ENCODE data around the gene ZNF888.
A peak's percentile ranks its signal among the peaks of the same experiment; 100 is the strongest.
"Not testable (repeated sequence)": the region's sequence is repeated elsewhere in the genome, so short reads cannot be mapped to it uniquely, and the experiment has no call there.

The ZNF888 gene

GRCh38 chr19:52944703-52945493, 21.7 kb upstream of the ZNF888 start:
- H3K27ac Mint-ChIP-seq; H3K27me3 Mint-ChIP-seq (ENCODE audit: low read depth): not testable (repeated sequence)
- Mint-ChIP-seq H3K4me1 (ENCODE audit: low read depth) (peaks cover 11% of the 10 kb centered on the region), H3K4me3 (peak overlapping the region; percentile 5), H3K9me3 (peaks cover 21% of the 10 kb centered on the region), H3K36me3 (ENCODE audit: low read depth) (peaks cover 11% of the 10 kb centered on the region)

DNA sequence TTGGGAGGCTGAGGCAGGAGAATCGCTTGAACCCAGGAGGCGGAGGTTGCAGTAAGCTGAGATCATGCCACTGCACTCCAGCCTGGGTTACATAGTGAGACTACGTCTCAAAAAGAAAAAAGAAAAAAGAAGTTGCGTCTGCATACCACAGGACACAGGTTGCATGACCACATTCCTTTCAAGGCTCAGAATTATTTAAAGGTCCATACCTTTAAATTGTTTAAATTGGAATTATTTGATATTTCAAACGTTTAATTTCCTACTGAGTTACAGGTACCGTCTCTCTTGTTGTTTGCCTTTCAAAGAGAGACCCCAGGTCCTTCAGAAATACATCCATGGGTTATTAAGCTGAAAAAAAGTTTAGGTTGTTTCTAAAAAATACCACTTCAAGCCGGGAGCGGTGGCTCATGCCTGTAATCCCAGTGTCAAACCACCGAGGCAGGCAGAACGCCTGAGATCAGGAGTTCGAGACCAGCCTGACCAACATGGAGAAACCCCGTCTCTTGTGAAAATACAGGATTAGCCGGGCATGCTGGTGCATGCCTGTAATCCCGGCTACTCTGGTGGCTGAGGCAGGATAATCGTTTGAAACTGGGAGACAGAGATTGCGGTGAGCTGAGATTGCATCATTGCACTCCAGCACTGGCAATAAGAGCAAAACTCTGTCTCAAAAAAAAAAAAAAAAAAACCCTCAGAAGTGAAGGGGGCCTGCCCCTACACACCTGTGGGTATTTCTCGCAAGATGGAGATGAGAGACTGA, 20.8 kb upstream of the ZNF888 start:
- H3K36me3 Mint-ChIP-seq (ENCODE audit: low read depth), result peaks cover 5% of the 10 kb centered on the region
- no peak overlapping the region for H3K27ac Mint-ChIP-seq
- peaks cover 14% of the 10 kb centered on the region for H3K9me3 Mint-ChIP-seq
- H3K4me1 Mint-ChIP-seq (ENCODE audit: low read depth), result peaks cover 13% of the 10 kb centered on the region
- no peaks in the 10 kb centered on the region for H3K27me3 Mint-ChIP-seq (ENCODE audit: low read depth)
- no peak overlapping the region for H3K4me3 Mint-ChIP-seq

GRCh38 chr19:52943134-52943883, 20.1 kb upstream of the ZNF888 start:
- Mint-ChIP-seq H3K9me3 (peaks cover 21% of the 10 kb centered on the region), H3K4me3 (peak overlapping the region; percentile 93), H3K36me3 (ENCODE audit: low read depth) (peaks cover 12% of the 10 kb centered on the region), H3K4me1 (ENCODE audit: low read depth) (peaks cover 19% of the 10 kb centered on the region), H3K27me3 (ENCODE audit: low read depth) (no peaks in the 10 kb centered on the region), H3K27ac (no peak overlapping the region)

DNA sequence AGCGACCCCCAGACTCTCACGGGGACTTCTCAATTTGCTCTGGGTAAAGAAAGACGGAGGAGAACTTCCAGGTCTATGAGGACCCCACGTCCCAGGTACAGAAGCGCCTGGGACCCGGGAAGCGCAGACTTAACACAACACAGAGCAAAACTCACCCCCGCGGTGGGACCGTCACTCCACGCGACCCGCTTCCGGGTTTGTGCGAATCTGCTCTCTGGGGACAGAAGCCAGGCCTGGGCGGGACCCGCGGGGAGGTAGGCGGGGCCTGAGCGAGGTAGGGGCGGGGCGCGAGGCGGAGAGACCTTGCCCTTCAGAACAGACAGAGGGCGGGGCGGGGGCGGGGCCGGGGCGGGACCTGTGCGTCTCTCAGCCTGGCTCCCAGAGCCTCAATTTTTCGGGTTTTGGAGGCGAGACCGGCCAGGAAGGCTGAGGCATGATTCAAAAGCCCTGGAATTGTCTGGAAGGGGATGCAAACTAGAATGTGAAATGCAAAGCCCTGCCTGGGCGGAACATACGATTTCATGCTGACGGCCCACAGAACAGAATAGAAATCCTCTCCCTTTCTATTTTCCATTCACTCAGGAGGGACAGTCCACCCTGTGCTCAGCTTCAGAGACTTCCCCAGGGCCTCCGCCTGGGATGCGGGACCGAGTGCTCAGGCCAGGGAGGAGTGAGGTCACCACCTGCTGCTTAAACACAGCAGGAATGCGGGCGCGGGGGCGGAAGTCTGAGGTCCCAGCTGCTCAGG, 19.3 kb upstream of the ZNF888 start:
- Mint-ChIP-seq H3K27ac (peak overlapping the region; percentile 85), H3K27me3 (ENCODE audit: low read depth) (no peaks in the 10 kb centered on the region), H3K4me3 (peak overlapping the region; percentile 93), H3K9me3 (peaks cover 22% of the 10 kb centered on the region), H3K36me3 (ENCODE audit: low read depth) (peaks cover 13% of the 10 kb centered on the region), H3K4me1 (ENCODE audit: low read depth) (peaks cover 20% of the 10 kb centered on the region)

GRCh38 chr19:52941941-52942385, 18.7 kb upstream of the ZNF888 start:
- Mint-ChIP-seq H3K27ac (peak overlapping the region; percentile 85), H3K36me3 (ENCODE audit: low read depth) (peaks cover 19% of the 10 kb centered on the region), H3K4me3 (peak overlapping the region; percentile 93), H3K27me3 (ENCODE audit: low read depth) (no peaks in the 10 kb centered on the region), H3K4me1 (ENCODE audit: low read depth) (peaks cover 20% of the 10 kb centered on the region), H3K9me3 (peaks cover 19% of the 10 kb centered on the region)

- H3K4me3 Mint-ChIP-seq, result peak overlapping the region; percentile 93
- not testable (repeated sequence) for H3K27me3 Mint-ChIP-seq (ENCODE audit: low read depth)
- H3K36me3 Mint-ChIP-seq (ENCODE audit: low read depth), result peaks cover 23% of the 10 kb centered on the region
- peaks cover 20% of the 10 kb centered on the region for H3K4me1 Mint-ChIP-seq (ENCODE audit: low read depth)
- peaks cover 24% of the 10 kb centered on the region for H3K9me3 Mint-ChIP-seq
- peak overlapping the region; percentile 85 for H3K27ac Mint-ChIP-seq
Measured at GRCh38 chr19:52941523-52941922, 18.3 kb upstream of the ZNF888 start.

GRCh38 chr19:52940905-52941304, 17.7 kb upstream of the ZNF888 start:
- peaks cover 25% of the 10 kb centered on the region for H3K36me3 Mint-ChIP-seq (ENCODE audit: low read depth)
- H3K27ac Mint-ChIP-seq; H3K27me3 Mint-ChIP-seq (ENCODE audit: low read depth): not testable (repeated sequence)
- H3K4me1 Mint-ChIP-seq (ENCODE audit: low read depth), result peaks cover 20% of the 10 kb centered on the region
- H3K4me3 Mint-ChIP-seq, result peak overlapping the region; percentile 93
- peaks cover 25% of the 10 kb centered on the region for H3K9me3 Mint-ChIP-seq

DNA sequence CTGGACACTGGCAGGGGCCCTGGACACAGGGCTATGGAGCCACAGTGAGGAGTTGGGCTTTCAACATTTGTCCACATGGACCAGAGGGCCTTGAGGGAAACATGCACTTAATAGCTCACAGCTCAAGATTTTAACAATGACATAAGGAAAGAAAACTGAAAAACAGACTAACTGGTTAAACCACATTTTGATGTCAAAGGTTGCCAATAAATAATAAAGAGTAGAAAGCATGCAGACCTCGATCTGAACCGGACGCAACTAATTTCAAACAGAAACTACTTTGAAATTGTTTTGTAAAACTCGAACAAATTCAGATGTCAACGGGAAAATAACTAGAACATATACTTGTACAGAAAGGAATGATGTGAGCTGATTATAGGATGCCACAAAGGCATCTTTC, 15.5 kb upstream of the ZNF888 start:
- Mint-ChIP-seq H3K27me3 (ENCODE audit: low read depth) (no peaks in the 10 kb centered on the region), H3K36me3 (ENCODE audit: low read depth) (peaks cover 35% of the 10 kb centered on the region), H3K27ac (peak overlapping the region; percentile 50), H3K4me3 (peak overlapping the region; percentile 68), H3K9me3 (peaks cover 19% of the 10 kb centered on the region), H3K4me1 (ENCODE audit: low read depth) (peaks cover 20% of the 10 kb centered on the region)

DNA sequence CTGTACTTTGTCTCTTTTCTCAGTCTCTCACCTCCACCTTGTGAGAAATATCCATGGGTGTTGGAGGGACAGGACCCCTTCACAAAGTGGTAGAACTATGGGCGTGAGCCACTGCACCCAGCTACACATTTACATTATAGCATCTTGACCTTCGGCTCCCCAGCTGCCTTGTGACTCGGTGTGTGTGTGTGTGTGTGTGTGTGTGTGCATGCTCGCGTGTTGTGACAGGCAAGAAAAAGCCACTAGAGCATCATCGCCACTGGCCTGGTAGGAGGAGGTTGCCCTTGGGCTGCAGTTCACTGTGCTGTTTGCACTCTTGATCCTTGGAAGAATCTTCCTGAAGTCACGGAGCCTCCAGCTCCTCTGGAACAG, 13.7 kb upstream of the ZNF888 start:
- Mint-ChIP-seq H3K9me3 (peaks cover 32% of the 10 kb centered on the region), H3K27ac (no peak overlapping the region), H3K4me1 (ENCODE audit: low read depth) (peaks cover 20% of the 10 kb centered on the region), H3K27me3 (ENCODE audit: low read depth) (no peaks in the 10 kb centered on the region), H3K4me3 (no peak overlapping the region), H3K36me3 (ENCODE audit: low read depth) (peaks cover 46% of the 10 kb centered on the region)

DNA sequence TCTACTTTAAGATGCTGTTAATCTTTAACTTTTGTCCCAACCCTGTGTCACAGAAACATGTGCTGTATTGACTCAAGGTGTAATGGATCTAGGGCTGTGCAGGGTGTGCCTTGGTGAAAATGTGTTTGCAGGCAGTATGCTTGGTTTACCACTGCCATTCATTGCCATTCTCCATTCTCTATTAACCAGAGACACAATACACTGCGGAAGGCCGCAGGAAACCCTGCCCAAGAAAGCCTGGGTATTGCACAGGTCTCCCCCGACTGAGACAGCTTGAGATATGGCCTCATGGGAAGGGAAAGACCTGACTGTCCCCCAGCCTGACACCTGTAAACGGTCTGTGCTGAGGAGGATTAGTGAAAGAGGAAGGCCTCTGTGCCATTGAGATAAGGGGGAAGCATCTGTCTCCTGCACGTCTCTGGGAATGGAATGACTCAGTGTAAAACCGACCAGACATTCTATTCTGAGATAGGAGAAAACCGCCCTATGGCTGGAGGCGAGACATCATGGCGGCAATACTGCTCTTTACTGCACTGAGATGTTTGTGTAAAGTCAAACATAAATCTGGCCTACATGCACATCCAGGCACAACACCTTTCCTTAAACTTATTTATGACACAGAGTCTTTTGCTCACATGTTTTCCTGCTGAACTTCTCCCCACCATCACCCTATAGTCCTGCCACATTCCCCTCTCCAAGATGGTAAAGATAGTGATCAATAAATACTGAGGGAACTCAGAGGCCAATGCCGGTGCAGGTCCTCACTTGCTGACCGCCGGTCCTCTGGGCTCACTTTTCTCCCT, 13.1 kb upstream of the ZNF888 start:
- Mint-ChIP-seq H3K36me3 (ENCODE audit: low read depth) (peaks cover 47% of the 10 kb centered on the region), H3K4me1 (ENCODE audit: low read depth) (peaks cover 15% of the 10 kb centered on the region), H3K4me3 (no peak overlapping the region), H3K27ac (no peak overlapping the region), H3K27me3 (ENCODE audit: low read depth) (no peaks in the 10 kb centered on the region), H3K9me3 (peaks cover 32% of the 10 kb centered on the region)

DNA sequence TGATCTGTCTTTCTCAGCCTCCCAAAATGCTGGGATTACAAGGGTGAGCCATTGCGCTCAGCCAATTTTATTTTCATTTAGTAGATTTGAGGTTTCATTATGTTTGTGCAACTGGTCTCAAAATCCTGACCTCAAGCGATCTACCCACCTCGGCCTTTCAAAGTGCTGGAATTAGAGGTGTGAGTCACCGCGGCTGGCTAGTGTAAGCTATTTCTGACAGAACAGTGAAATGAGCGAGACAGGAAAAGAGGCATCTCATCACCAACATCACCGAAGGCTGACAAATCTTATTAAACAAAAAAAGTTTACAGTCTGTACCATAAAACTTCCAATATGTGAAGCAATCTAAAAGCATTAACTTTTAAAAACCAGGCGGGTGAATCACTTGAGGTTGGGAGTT, 12.2 kb upstream of the ZNF888 start:
- peaks cover 47% of the 10 kb centered on the region for H3K36me3 Mint-ChIP-seq (ENCODE audit: low read depth)
- no peak overlapping the region for H3K27ac Mint-ChIP-seq
- peaks cover 32% of the 10 kb centered on the region for H3K9me3 Mint-ChIP-seq

GRCh38 chr19:52924641-52925040, 1.4 kb upstream of the ZNF888 start:
- not testable (repeated sequence) for H3K4me3 Mint-ChIP-seq

More for the DNA sequence above, 12.2 kb upstream of the ZNF888 start:
- Mint-ChIP-seq H3K4me3 (no peak overlapping the region), H3K4me1 (ENCODE audit: low read depth) (peaks cover 9% of the 10 kb centered on the region), H3K27me3 (ENCODE audit: low read depth) (no peaks in the 10 kb centered on the region)

GRCh38 chr19:52923778-52924593, 758 bp upstream of the ZNF888 start:
- peak overlapping the region; percentile 84 for H3K27ac Mint-ChIP-seq
- H3K36me3 Mint-ChIP-seq (ENCODE audit: low read depth), result peaks cover 20% of the 10 kb centered on the region
- peaks cover 5% of the 10 kb centered on the region for H3K9me3 Mint-ChIP-seq
- H3K27me3 Mint-ChIP-seq (ENCODE audit: low read depth), result no peaks in the 10 kb centered on the region
- peaks cover 23% of the 10 kb centered on the region for H3K4me1 Mint-ChIP-seq (ENCODE audit: low read depth)
- peak overlapping the region; percentile 89 for H3K4me3 Mint-ChIP-seq

More at GRCh38 chr19:52924641-52925040, 1.4 kb upstream of the ZNF888 start:
- H3K27me3 Mint-ChIP-seq (ENCODE audit: low read depth); H3K9me3 Mint-ChIP-seq; H3K27ac Mint-ChIP-seq: not testable (repeated sequence)
- peaks cover 23% of the 10 kb centered on the region for H3K4me1 Mint-ChIP-seq (ENCODE audit: low read depth)
- H3K36me3 Mint-ChIP-seq (ENCODE audit: low read depth), result peaks cover 26% of the 10 kb centered on the region
